SHP77 (cell line): Measurements from ENCODE around the gene RAI2.

Source experiments
- DNase-seq, 2 experiments: peaks; one replicate each; lab custom pipeline; 2025; lab: John Stamatoyannopoulos, UW

The RAI2 gene

DNA sequence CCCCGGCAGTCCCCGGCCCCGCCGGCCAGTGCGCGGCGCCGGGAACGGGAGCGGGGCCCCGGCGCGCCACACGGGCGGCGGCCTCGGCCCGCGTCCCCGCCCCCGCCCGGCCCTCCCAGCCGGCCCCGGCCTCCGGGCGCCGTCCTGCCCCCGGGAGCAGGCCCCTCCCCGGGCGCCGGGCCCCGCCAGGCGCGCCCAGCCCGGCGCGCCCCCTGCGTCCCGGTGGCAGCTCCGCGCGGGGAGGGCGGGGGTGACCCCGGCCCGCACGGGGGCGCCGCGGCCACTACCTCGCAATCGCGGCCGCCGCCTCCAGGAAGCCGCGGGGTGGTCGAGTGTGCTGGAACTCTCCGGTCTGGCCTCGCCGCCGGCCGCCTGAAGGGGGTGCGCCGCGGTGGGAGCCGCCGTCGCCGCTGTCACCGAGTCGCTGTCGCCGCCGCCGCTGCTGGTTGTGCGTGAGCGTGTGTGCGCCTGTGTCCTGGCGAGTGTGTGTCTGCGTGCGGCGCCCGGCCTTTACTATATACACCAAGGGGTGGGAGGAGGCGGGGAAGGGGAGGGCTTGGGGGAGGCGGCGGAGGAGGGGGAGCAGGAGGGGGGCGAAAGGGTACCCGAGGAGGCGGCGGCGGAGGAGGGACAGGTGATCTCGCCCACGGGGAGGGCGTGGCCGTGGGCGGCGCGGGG lies at the start of gene RAI2:
TSS of gene RAI2 (minus strand) at position 488 of the 678 bp plus-strand sequence. CDS start 59,288 bp downstream, outside the sequence.
- peak in 1 of 2 experiments; percentile 4 for DNase-seq

DNA sequence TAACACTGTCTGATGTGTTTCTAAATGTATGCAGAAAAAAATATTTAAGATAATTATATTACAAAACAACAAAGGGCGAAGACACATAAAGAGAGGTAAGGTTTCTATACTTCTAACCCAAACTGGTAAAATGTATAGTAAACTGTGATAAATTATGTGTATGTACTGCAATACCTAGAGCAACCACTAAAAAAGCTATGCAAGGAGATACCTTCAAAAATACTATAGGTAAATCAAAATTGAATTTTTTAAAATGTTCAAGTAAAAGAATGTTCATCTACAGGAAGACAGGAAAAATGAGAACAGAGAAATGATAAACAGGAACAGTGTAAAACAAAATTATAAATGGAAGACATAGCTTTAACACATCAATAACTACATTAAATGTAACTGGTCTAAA lies 27.3 kb upstream of the RAI2 start:
- no peak for DNase-seq

DNA sequence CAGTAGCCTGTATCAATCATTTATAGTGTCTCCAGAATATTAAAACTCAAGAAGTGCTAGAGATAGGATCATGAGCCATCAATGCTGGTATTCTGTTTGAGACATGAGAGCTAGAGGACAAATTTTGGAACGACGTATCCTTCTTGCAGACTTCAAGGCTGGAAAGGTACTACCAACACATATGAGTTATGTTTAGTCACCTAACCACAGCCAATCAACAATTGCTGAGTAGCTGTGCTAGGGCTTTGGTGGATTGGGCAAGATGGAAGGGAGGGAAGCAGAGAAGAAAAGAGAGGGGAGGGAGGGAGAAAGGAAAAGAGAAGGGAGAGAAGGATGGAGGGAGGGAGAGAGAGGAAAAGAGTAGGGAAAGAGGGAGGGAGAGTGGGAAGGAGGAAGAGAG lies 21.6 kb upstream of the RAI2 start:
- DNase-seq = no peak

DNA sequence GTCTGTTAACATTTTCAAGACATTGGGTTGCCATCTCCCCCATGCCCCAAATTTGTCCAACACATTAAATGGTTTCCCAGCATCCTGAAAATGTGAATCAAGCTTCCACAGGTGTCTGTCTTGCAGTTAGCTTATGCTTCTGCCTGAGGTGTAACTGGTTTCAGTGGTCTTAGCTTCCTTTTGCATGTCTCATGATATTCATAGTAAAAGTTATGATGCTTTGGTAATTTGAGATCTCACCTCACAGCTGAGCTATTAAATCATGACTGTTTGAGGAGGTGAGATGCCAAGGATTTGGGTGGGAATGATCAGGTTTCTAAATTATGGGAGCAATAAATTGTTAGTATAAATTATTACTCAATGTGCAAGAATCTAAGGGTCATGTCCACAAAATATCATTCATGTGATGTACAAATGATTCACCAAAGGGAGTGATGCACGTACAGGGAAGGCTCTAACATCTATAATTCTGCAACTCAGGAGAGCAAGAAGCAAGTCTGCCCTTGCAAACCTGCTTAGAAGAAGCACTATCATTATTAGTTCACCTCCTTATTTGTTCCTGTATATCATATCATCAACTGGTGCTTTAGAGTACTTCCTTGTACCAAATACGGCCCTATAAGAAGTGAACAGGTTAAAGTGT lies 17.1 kb upstream of the RAI2 start:
- no peak for DNase-seq

GRCh38 chrX:17876135-17876534 lies 15.0 kb upstream of the RAI2 start:
- DNase-seq = no peak

GRCh38 chrX:17869580-17869979 lies 8.5 kb upstream of the RAI2 start:
- no peak for DNase-seq

DNA sequence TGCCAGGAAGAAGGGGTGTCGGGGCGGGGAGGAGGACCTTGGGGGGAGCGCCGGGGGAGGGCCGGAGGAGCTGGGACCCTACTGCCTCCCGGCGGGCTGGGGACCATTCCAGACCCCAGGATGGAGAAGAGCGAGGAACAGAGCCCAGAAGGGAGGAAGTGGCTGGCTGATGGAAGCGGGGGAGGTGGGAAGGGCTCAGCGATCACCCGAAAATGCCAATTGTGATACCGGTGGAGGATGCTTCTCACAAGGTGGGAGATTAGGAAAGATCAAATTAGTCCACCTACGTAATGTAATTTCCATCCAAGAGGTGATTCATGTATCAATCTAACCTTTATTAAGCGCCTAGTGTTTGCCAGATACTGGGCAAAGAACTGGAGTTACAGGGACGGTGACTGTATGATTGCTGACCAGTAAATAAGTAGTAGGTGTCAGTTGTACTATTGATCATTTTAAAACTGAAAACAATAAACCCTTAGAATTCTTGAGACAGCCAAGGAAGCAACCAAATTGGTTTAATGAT lies 452 bp upstream of the RAI2 start:
- peak in 1 of 2 experiments; percentile 0 for DNase-seq

GRCh38 chrX:17860179-17860780 lies 818 bp downstream of the RAI2 start:
- DNase-seq = no peak

DNA sequence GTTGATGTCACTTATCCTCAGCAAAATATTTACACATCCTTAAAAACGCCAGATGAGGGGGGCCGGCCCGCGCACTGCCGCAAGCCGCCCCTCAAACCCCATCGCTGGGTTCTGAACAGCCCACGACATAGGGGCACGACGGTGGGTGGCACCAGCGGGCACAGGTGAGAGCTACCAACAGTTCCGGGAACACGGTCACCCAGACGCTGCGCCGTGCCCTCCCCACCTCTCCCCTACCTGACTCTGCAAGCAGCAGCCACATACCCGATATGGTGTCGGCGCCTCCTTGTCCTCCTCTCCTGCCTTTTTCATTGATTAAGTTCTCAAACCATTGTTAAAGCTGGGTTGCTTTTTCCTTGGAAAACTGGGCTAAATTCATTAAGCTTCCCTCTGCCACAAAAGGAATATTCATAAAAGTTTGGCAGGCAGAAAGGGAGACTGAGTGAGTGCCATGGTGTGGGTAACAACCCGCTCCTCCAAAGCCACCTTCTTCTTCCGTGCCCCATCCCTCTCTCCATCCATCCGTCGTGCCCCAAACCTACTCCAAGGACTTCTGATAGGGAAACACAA lies 1.4 kb downstream of the RAI2 start:
- DNase-seq = peak in 1 of 2 experiments; percentile 3

DNA sequence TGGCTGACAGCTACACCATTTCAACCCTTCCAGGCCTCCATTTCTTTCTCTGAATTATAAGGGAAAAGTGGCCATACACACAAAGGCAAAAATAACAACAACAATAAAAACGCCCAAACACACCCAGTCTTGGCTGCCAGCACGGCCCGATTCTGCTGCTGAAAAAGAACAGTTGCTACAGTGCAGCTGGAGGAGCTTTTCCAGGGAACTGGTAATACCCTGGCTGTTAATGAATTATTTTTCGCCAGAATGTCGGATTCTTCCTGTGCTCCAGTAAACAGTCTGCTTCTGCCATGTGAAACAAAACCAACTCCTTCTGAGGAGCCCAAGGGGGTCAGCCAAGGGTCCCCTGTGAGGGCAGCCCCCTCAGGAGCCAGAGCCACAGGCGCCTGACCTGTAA lies 6.6 kb downstream of the RAI2 start:
- no peak for DNase-seq

DNA sequence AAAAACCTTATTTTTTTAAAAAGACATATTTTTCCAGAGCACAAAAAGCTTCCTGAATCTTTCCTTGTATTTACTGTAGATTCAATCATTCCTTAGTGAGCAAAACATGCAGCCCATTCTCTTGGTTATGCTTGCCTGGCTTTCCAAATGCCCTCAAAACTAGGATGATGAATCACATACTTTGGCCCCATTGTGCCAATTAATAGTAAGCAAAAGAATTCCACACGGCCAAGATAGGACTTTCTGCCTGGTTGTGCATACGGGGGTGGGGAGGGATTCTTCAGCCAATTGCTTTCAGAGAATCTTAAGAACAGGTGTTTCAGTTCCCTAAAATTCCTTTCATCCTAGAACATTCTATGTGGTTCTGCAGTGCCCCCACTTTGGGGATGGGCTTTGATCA lies 7.0 kb downstream of the RAI2 start:
- no peak for DNase-seq

- DNase-seq = no peak
Measured at GRCh38 chrX:17851874-17852273, 9.2 kb downstream of the RAI2 start.

DNA sequence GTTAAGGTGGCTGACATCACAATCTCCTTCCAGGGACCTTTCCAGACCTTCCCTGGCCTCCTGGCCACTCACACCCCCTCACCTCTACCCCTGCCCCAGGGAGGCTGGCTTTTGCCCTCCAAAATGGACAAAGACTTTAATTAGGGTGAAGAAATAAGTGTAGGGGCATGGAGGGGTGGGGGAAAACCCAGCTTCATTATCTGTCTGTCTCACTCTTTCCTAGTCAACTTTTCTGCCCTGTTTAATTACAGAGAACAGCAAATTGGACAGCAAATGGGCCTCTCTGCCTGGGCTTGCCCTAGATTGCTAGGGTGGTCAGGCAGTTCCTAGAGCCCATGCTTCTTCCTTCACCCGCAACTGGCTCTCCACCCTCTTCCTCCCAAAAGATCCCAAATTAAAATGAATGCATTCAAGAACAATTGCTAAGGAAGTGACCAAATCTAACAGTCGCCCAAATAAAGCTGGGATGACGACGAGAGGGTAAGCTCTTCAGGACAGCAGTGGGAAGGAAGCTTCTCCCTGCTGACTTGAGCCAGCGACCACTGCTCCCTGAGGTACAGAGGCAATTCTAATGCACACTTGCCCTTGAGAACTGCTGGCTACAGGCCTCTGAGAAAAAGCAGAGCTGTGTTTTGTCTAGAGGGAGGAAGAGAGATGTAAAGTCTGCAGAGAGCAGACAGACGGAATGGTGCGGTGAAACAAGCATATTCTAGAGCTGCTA lies 12.4 kb downstream of the RAI2 start:
- no peak for DNase-seq

GRCh38 chrX:17846045-17846444 lies 15.1 kb downstream of the RAI2 start:
- DNase-seq = no peak

GRCh38 chrX:17844236-17844635 lies 16.9 kb downstream of the RAI2 start:
- DNase-seq = no peak

DNA sequence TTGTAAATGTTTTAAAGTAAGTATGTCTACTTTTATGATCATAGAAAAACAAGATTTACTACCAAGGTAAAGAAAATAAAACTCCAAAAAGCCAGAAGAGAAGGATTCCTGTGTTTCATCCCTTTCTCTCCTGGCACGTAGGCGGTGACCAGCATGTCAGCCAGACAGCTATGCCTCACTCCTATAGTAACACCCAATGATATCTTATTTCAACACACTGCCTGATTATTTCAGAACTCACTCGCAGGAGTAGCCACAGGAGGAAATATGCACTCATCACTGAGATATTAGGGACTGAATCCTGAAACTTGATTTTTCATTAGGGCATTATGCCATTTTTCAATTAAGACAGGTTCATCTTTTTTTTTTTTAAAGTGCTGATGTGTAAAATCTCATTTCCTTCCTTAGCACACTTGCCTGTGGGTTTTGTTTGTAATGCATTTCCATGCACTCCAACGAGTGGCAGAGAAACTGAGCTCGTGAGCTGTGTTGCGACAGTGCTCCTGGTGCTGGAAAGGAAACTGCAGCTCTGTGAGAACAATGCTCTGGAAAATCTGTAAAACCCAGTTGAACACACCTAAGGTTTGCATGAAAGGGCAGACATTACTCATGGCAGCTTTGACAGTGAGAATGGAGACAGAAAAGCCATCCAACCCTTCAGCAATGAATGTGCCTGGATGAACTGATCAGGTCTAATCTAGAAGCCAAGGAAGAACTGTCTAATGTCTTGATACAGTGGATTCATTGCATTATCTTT lies 18.2 kb downstream of the RAI2 start:
- DNase-seq = no peak

DNA sequence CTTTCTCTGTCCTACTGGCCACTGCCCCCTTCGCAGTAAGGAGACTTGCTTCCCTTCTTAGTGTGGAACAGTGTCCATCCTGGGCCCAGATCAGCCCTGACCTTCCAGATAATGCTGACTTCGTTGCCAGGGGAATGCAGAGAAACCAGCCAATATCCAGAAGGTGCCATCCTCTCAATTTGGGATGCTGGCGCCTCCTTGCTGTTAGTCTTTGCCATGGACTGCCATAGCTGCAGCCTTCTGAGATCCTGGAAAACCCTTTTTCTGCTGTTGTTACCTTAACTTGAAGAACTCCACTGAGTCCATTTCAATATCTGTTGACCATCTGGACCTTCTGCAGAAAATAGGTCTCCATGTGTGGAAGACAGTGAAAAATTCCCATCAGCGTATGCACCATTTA lies 21.8 kb downstream of the RAI2 start:
- no peak for DNase-seq

DNA sequence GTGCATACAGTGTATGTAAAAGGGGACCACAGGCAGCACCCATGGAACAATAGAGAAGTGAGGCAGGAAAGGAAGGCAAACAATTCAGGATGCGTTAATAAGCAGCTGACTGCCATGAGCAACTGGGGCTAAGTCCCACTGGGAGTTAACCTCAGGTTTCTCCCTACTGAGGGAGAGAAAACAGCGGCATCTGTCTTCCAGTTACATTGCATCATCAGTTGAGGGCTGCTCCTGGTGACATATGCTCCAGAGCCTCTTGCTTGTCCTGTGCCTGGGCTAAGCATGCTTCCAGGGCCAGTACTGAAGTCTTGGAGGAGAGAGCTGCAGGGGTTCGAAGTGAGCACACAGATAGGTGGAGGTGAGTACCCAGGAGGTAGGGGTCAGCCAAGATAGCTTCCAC lies 24.3 kb downstream of the RAI2 start:
- DNase-seq = no peak

- DNase-seq = no peak
Measured at GRCh38 chrX:17833954-17834353, 27.1 kb downstream of the RAI2 start.

DNA sequence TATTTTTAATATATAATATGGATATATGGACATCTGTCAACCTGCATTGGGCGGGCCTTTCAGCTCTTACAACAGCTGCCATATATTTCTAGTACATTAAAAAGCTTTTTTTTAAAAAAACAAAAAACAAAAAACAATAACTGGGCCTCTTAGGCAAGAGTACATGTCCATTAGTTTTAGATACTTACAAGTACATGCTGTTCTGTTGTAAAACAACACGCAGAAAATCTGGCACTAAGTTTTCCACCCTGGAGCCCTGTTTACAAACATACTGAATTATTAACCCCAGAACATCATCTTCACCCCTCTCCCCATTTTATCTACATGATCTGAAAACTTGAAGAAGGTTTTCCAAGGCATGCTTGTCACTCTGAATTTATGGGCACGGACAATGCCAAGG lies 29.8 kb downstream of the RAI2 start:
- DNase-seq = no peak

DNA sequence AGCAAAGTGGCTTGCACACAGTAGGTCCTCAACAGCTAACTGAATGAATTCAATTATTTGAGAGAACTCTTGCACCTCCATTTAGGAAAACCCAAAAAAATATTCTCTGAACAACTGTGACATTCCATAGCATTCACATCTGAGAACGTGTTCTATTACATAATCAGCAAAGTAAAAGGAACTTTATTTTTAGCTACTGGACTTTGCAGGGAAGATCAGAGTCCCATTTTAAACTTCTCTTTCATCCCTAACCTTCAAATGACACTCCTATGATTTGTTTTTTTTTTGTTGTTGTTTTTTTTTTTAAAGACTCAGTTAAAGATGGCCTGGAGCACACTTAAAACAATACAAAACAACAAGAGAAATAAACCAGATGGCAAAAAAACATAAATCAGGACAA lies 30.9 kb downstream of the RAI2 start:
- no peak for DNase-seq
